PC-9 (cell line): Measurements from ENCODE around the gene COL23A1.

ENCODE experiments used
- CTCF ChIP-seq: fragments of 200-600 bp; sonication (generic); conservative IDR thresholded peaks from 2 replicates; pipeline ENCODE4 v1.6.1; 2017; ENCODE audit warnings: mixed run types, antibody characterized with exemption, mild to moderate bottlenecking, moderate library complexity
- EZH2 ChIP-seq: fragments of 200-600 bp; sonication (generic); IDR thresholded peaks from 2 replicates; pipeline ENCODE4 v1.8.0; 2017; ENCODE audit warnings: antibody characterized with exemption, low read depth

- TF ChIP-seq CTCF: no peak
- TF ChIP-seq EZH2: no peak
Observed at GRCh38 chr5:178429156-178429468, 161.1 kb downstream of the COL23A1 start.
